H9 (cell line): ENCODE measurements around the gene IRF4. TPM values are rescaled to one million over a fixed set of nuclear protein-coding genes. Genes with fewer than 3 reads are reported as not detected.
A peak's percentile ranks its signal among the peaks of the same experiment; 100 is the strongest.

Experiments
- DNase-seq: peaks from one replicate; pipeline ENCODE4 v3.0.0-alpha.2; 2017
- H2AFZ ChIP-seq: one replicate; pipeline ENCODE4 v1.6.1; 2013; ENCODE audit warnings: mild to moderate bottlenecking, low read length, control low read depth, moderate library complexity
- H2AK5ac ChIP-seq: 2 replicates; pipeline ENCODE4 v1.6.1; 2013; ENCODE audit warnings: low read length, control low read depth, mixed read lengths; ENCODE audit not compliant: insufficient read length
- H2BK120ac ChIP-seq: one replicate; pipeline ENCODE4 v1.6.1; 2013; ENCODE audit warnings: low read depth, mild to moderate bottlenecking, low read length, control low read depth, inconsistent platforms; ENCODE audit not compliant: poor library complexity, severe bottlenecking
- H2BK12ac ChIP-seq: 2 replicates; pipeline ENCODE4 v1.6.1; 2013; ENCODE audit warnings: low read length, control low read depth, mixed read lengths, low read depth; ENCODE audit not compliant: insufficient read length
- H2BK15ac ChIP-seq: 2 replicates; pipeline ENCODE4 v1.6.1; 2013; ENCODE audit warnings: low read depth, low read length, control low read depth
- H2BK20ac ChIP-seq: one replicate; pipeline ENCODE4 v1.6.1; 2013; ENCODE audit warnings: low read depth, mild to moderate bottlenecking, low read length, control low read depth, inconsistent platforms; ENCODE audit not compliant: poor library complexity, severe bottlenecking
- H2BK5ac ChIP-seq: 2 replicates; pipeline ENCODE4 v1.6.1; 2013; ENCODE audit warnings: low read length, control low read depth, mixed read lengths; ENCODE audit not compliant: insufficient read length
- H3K14ac ChIP-seq: 2 replicates; pipeline ENCODE4 v1.6.1; 2013; ENCODE audit warnings: low read length, control low read depth; ENCODE audit not compliant: insufficient read depth
- H3K18ac ChIP-seq: 2 replicates; pipeline ENCODE4 v1.6.1; 2013; ENCODE audit warnings: low read depth, mild to moderate bottlenecking, mixed read lengths, low read length, control low read depth; ENCODE audit not compliant: insufficient read length
- H3K23ac ChIP-seq: 2 replicates; pipeline ENCODE4 v1.6.1; 2013; ENCODE audit warnings: low read length, control low read depth, mixed read lengths, low read depth; ENCODE audit not compliant: insufficient read length
- H3K23me2 ChIP-seq: 2 replicates; pipeline ENCODE4 v1.6.1; 2013; ENCODE audit warnings: low read depth, mild to moderate bottlenecking, mixed read lengths, low read length, control low read depth; ENCODE audit not compliant: insufficient read length, poor library complexity, severe bottlenecking
- H3K27ac ChIP-seq: 2 replicates; pipeline ENCODE4 v1.5.1; 2013; ENCODE audit warnings: low read length, control low read depth, mixed read lengths, low read depth; ENCODE audit not compliant: insufficient read length
- H3K27me3 ChIP-seq: 2 replicates; pipeline ENCODE4 v1.6.1; 2013; ENCODE audit warnings: low read length, control low read depth, inconsistent platforms; ENCODE audit not compliant: insufficient read depth
- H3K4ac ChIP-seq: 2 replicates; pipeline ENCODE4 v1.6.1; 2013; ENCODE audit warnings: low read depth, mild to moderate bottlenecking, control low read depth, inconsistent platforms, low read length, moderate library complexity
- H3K4me1 ChIP-seq: 2 replicates; pipeline ENCODE4 v1.6.1; 2013; ENCODE audit warnings: low read length, control low read depth, inconsistent platforms; ENCODE audit not compliant: insufficient read depth
- H3K4me2 ChIP-seq: 2 replicates; pipeline ENCODE4 v1.6.1; 2013; ENCODE audit warnings: low read length, control low read depth, mixed read lengths; ENCODE audit not compliant: insufficient read length, insufficient read depth
- H3K56ac ChIP-seq: 2 replicates; pipeline ENCODE4 v1.6.1; 2013; ENCODE audit warnings: low read depth, mild to moderate bottlenecking, mixed read lengths, low read length, control low read depth; ENCODE audit not compliant: insufficient read length
- H3K79me1 ChIP-seq: 2 replicates; pipeline ENCODE4 v1.6.1; 2013; ENCODE audit warnings: low read depth, mild to moderate bottlenecking, moderate library complexity, low read length, control low read depth, inconsistent platforms; ENCODE audit not compliant: insufficient read depth, poor library complexity, severe bottlenecking
- H3K79me2 ChIP-seq: 2 replicates; pipeline ENCODE4 v1.6.1; 2013; ENCODE audit warnings: low read length, control low read depth, inconsistent platforms; ENCODE audit not compliant: insufficient read depth
- H3K9ac ChIP-seq: 2 replicates; pipeline ENCODE4 v1.6.1; 2013; ENCODE audit warnings: low read length, control low read depth, mixed read lengths; ENCODE audit not compliant: insufficient read length; ENCODE audit errors: extremely low read depth
- H3K9me3 ChIP-seq: one replicate; pipeline ENCODE4 v1.6.1; 2013; ENCODE audit warnings: low read depth, low read length, inconsistent platforms; ENCODE audit not compliant: control insufficient read depth
- H3T11ph ChIP-seq: one replicate; pipeline ENCODE4 v1.6.1; 2013; ENCODE audit warnings: mild to moderate bottlenecking, low read length, control low read depth, inconsistent platforms
- H4K20me1 ChIP-seq: one replicate; pipeline ENCODE4 v1.6.1; 2013; ENCODE audit not compliant: control insufficient read depth, insufficient read length, insufficient read depth
- H4K5ac ChIP-seq: 2 replicates; pipeline ENCODE4 v1.6.1; 2013; ENCODE audit warnings: low read depth, mild to moderate bottlenecking, mixed read lengths, low read length, control low read depth; ENCODE audit not compliant: insufficient read length
- H4K8ac ChIP-seq: replicated peaks from 2 replicates; pipeline ENCODE4 v1.6.1; 2013; ENCODE audit warnings: low read length, control low read depth, mixed read lengths, low read depth; ENCODE audit not compliant: insufficient read length
- H4K91ac ChIP-seq: 2 replicates; pipeline ENCODE4 v1.6.1; 2013; ENCODE audit warnings: low read depth, mild to moderate bottlenecking, moderate library complexity, mixed read lengths, low read length, control low read depth; ENCODE audit not compliant: insufficient read length
- H3K27ac Mint-ChIP-seq, 3 experiments: 2 replicates in 2 of 3; 3 replicates in 1 of 3; pipeline ENCODE4 v1.8.0; 2020 to 2021; ENCODE audit warnings: mixed read lengths in 3 of 3, mild to moderate bottlenecking in 1 of 3, moderate library complexity in 1 of 3
- H3K27me3 Mint-ChIP-seq: 2 replicates; pipeline ENCODE4 v1.8.0; 2021; ENCODE audit warnings: low read depth, mild to moderate bottlenecking, moderate library complexity, mixed read lengths
- H3K36me3 Mint-ChIP-seq, 3 experiments: 2 replicates in 2 of 3; 3 replicates in 1 of 3; pipeline ENCODE4 v1.8.0; 2020 to 2021; ENCODE audit warnings: low read depth in 3 of 3, mixed read lengths in 3 of 3; ENCODE audit not compliant: insufficient read depth in 1 of 3
- H3K4me1 Mint-ChIP-seq, 2 experiments: 2 replicates each; pipeline ENCODE4 v1.8.0; 2020; ENCODE audit warnings: mixed read lengths in 2 of 2
- H3K4me3 Mint-ChIP-seq, 2 experiments: 2 replicates in 1 of 2; 3 replicates in 1 of 2; pipeline ENCODE4 v1.8.0; 2020 to 2021; ENCODE audit warnings: mild to moderate bottlenecking in 2 of 2, mixed read lengths in 2 of 2, moderate library complexity in 1 of 2
- H3K9me3 Mint-ChIP-seq, 2 experiments: 2 replicates in 1 of 2; 3 replicates in 1 of 2; pipeline ENCODE4 v1.8.0; 2020; ENCODE audit warnings: mild to moderate bottlenecking in 2 of 2, mixed read lengths in 2 of 2, moderate library complexity in 1 of 2
- CTCF ChIP-seq: fragments of 200-600 bp; sonication (generic); conservative IDR thresholded peaks from 3 replicates; pipeline ENCODE4 v1.8.0; 2021; ENCODE audit warnings: antibody characterized with exemption, mild to moderate bottlenecking
- WGBS: extraction: QIAGEN DNeasy Blood & Tissue Kit; methylation state at CpG from one replicate; pipeline ENCODE4 v1.1.7; 2013; ENCODE audit warnings: missing lambda C conversion rate, low lambda C conversion rate, mixed read lengths; ENCODE audit not compliant: insufficient read length; ENCODE audit errors: extremely low coverage; 5-methylcytosine and 5-hydroxymethylcytosine counted together
- total RNA-seq: library from RNA; stranded (reverse); gene quantifications from 2 replicates; pipeline ENCODE4 v1.2.1, GENCODE V29; 2021

IRF4 gene
- total RNA-seq, 1 experiment from 2014 or later, result 0.31 TPM

GRCh38 chr6:373773-374724 is 17.5 kb upstream of the IRF4 start:
- Mint-ChIP-seq H3K4me1 (peaks cover 6 to 13% of the 10 kb centered on the region in 2 experiments), H3K4me3 (no peak overlapping the region), H3K9me3 (peaks cover 85 to 91% of the 10 kb centered on the region in 2 experiments), H3K27me3 (peaks cover 29% of the 10 kb centered on the region), H3K36me3 (peaks cover 0 to 21% (median 3%) of the 10 kb centered on the region in 3 experiments; a peak in 5 of 7 replicates), H3K27ac (no peak overlapping the region)
- H3K56ac ChIP-seq, result no peak overlapping the region
- H2BK12ac ChIP-seq, result no peak overlapping the region
- no peaks in the 10 kb centered on the region for H3K79me1 ChIP-seq
- no peak overlapping the region for H2AFZ ChIP-seq
- no peak overlapping the region for H4K8ac ChIP-seq
- H3K23ac ChIP-seq, result no peak overlapping the region
- no peaks in the 10 kb centered on the region for H4K20me1 ChIP-seq
- no peak overlapping the region for H2AK5ac ChIP-seq
- H3T11ph ChIP-seq, result no peak overlapping the region
- H4K91ac ChIP-seq, result no peak overlapping the region
- H3K27ac ChIP-seq, result no peak overlapping the region
- H2BK5ac ChIP-seq, result no peak overlapping the region
- H3K4ac ChIP-seq, result no peak overlapping the region
- 0 out of 3 replicates have a peak, but pooled peaks have one; percentile 19 for TF ChIP-seq CTCF
- H3K79me2 ChIP-seq, result no peaks in the 10 kb centered on the region
- DNase-seq, result peak; percentile 45
- WGBS, result no CpG with 5 or more reads among the region's 26 CpGs
- H3K4me2 ChIP-seq, result no peak overlapping the region
- no peak overlapping the region for H2BK20ac ChIP-seq
- H2BK15ac ChIP-seq, result no peak overlapping the region
- H2BK120ac ChIP-seq, result no peak overlapping the region
- no peaks in the 10 kb centered on the region for H3K27me3 ChIP-seq
- peaks cover 46% of the 10 kb centered on the region for H3K9me3 ChIP-seq
- H4K5ac ChIP-seq, result no peak overlapping the region
- H3K23me2 ChIP-seq, result peaks cover 3% of the 10 kb centered on the region
- no peak overlapping the region for H3K9ac ChIP-seq
- H3K14ac ChIP-seq, result no peak overlapping the region
- no peak overlapping the region for H3K18ac ChIP-seq
- no peaks in the 10 kb centered on the region for H3K4me1 ChIP-seq
